ENCODE measurements around the gene PDHA1. TPM values are rescaled to one million over a fixed set of nuclear protein-coding genes. Genes with fewer than 3 reads are reported as not detected.
A peak's percentile ranks its signal among the peaks of the same experiment; 100 is the strongest.

The PDHA1 gene
- total RNA-seq (100 to 1,000 TPM in 1 of 2 donors, 10 to 100 TPM in 1; 83.2 to 149 TPM), polyA plus RNA-seq (ENCODE audit: insufficient read length in 2 of 2) (100 to 1,000 TPM; 187 to 202 TPM)
- long read RNA-seq, donor 1, transcript PDHA1-206 (11 exons, 3,310 nt) = major isoform, 20 of 132 reads
- long read RNA-seq, donor 1, transcript PDHA1-202 (4 exons, 709 nt) = minor isoform, 6 of 132 reads
- long read RNA-seq, donor 1, partial matches to known transcripts = 99 of 132 reads
- long read RNA-seq, donor 1, other reads (novel, unspliced or antisense) = 0 of 132 reads
- long read RNA-seq, donor 2, partial matches to known transcripts = 13 of 28 reads
- long read RNA-seq, donor 2, other reads (novel, unspliced or antisense) = 0 of 28 reads
- long read RNA-seq, donor 3, transcript PDHA1-206 (11 exons, 3,310 nt) = major isoform, 10 of 45 reads
- long read RNA-seq, donor 3, partial matches to known transcripts = 28 of 45 reads
- long read RNA-seq, donor 3, other reads (novel, unspliced or antisense) = 0 of 45 reads
- long read RNA-seq, donor 4, transcript PDHA1-206 (11 exons, 3,310 nt) = major isoform, 30 of 151 reads
- long read RNA-seq, donor 4, transcript PDHA1-208 (3 exons, 791 nt) = minor isoform, 8 of 151 reads
- long read RNA-seq, donor 4, transcript PDHA1-210 (4 exons, 437 nt) = minor isoform, 7 of 151 reads
- long read RNA-seq, donor 4, transcript PDHA1-202 (4 exons, 709 nt) = minor isoform, 12 of 151 reads
- long read RNA-seq, donor 4, partial matches to known transcripts = 86 of 151 reads
- long read RNA-seq, donor 4, other reads (novel, unspliced or antisense) = 0 of 151 reads

- Histone ChIP-seq H3K9me3 (ENCODE audit: control insufficient read depth, insufficient read depth, low read length) (no peaks in the 10 kb centered on the region), H3K27me3 (ENCODE audit: control insufficient read depth, insufficient read depth, low read length) (no peaks in the 10 kb centered on the region), H3K4me3 (ENCODE audit: low read depth, low read length) (peak within 1 kb of the TSS; percentile 64), H3K36me3 (ENCODE audit: control insufficient read depth, insufficient read depth, low read length) (peaks cover 3% of the 10 kb centered on the region), H3K4me1 (ENCODE audit: control insufficient read depth, insufficient read depth, low read length) (peaks cover 13% of the 10 kb centered on the region), H3K27ac (ENCODE audit: low read depth, low read length) (peak within 1 kb of the TSS; percentile 76)
- 19% methylated on average over 80 of the region's 81 CpGs for WGBS (ENCODE audit: insufficient coverage)
- DNase-seq (ENCODE audit: low read depth in 4 of 6, low spot score in 6 of 6) = peak; percentile 71 to 98 (median 84)
Measured at GRCh38 chrX:19343535-19344408, at the start of gene PDHA1. Gene PDHA1 (plus strand): TSS chrX:19343927. CDS start chrX:19344038, 111 bp downstream.

- Histone ChIP-seq H3K36me3 (ENCODE audit: control insufficient read depth, insufficient read depth, low read length) (no peaks in the 10 kb centered on the region), H3K9me3 (ENCODE audit: control insufficient read depth, insufficient read depth, low read length) (no peaks in the 10 kb centered on the region), H3K27me3 (ENCODE audit: control insufficient read depth, insufficient read depth, low read length) (no peaks in the 10 kb centered on the region), H3K4me3 (ENCODE audit: low read depth, low read length) (no peak overlapping the region), H3K27ac (ENCODE audit: low read depth, low read length) (no peak overlapping the region), H3K4me1 (ENCODE audit: control insufficient read depth, insufficient read depth, low read length) (no peaks in the 10 kb centered on the region)
- DNase-seq (ENCODE audit: low read depth in 4 of 6, low spot score in 6 of 6) = peak in 2 of 6 donors; percentile 7 to 31
- 93% methylated on average over 3 of the region's 10 CpGs for WGBS (ENCODE audit: insufficient coverage)
Measured at GRCh38 chrX:19303256-19303880, 40.4 kb upstream of the PDHA1 start.

GRCh38 chrX:19326567-19326966 lies 17.2 kb upstream of the PDHA1 start:
- H3K9me3 ChIP-seq (ENCODE audit: control insufficient read depth, insufficient read depth, low read length) = no peaks in the 10 kb centered on the region
- WGBS (ENCODE audit: insufficient coverage) = no CpG with 5 or more reads among the region's 2 CpGs
- H3K27ac ChIP-seq (ENCODE audit: low read depth, low read length) = no peak overlapping the region
- H3K27me3 ChIP-seq (ENCODE audit: control insufficient read depth, insufficient read depth, low read length) = no peaks in the 10 kb centered on the region
- no peak for DNase-seq (ENCODE audit: low read depth in 4 of 6, low spot score in 6 of 6)
- no peak overlapping the region for H3K4me3 ChIP-seq (ENCODE audit: low read depth, low read length)
- H3K36me3 ChIP-seq (ENCODE audit: control insufficient read depth, insufficient read depth, low read length) = no peaks in the 10 kb centered on the region
- no peaks in the 10 kb centered on the region for H3K4me1 ChIP-seq (ENCODE audit: control insufficient read depth, insufficient read depth, low read length)

GRCh38 chrX:19331831-19332230 lies 11.9 kb upstream of the PDHA1 start:
- Histone ChIP-seq H3K9me3 (ENCODE audit: control insufficient read depth, insufficient read depth, low read length) (peaks cover 3% of the 10 kb centered on the region), H3K27me3 (ENCODE audit: control insufficient read depth, insufficient read depth, low read length) (no peaks in the 10 kb centered on the region), H3K36me3 (ENCODE audit: control insufficient read depth, insufficient read depth, low read length) (no peaks in the 10 kb centered on the region), H3K27ac (ENCODE audit: low read depth, low read length) (no peak overlapping the region), H3K4me3 (ENCODE audit: low read depth, low read length) (no peak overlapping the region), H3K4me1 (ENCODE audit: control insufficient read depth, insufficient read depth, low read length) (peaks cover 11% of the 10 kb centered on the region)
- WGBS (ENCODE audit: insufficient coverage) = 84% methylated on average over 10 of the region's 10 CpGs
- no peak for DNase-seq (ENCODE audit: low read depth in 4 of 6, low spot score in 6 of 6)

GRCh38 chrX:19332983-19333382 lies 10.7 kb upstream of the PDHA1 start:
- 45% methylated on average over 5 of the region's 5 CpGs for WGBS (ENCODE audit: insufficient coverage)
- no peaks in the 10 kb centered on the region for H3K36me3 ChIP-seq (ENCODE audit: control insufficient read depth, insufficient read depth, low read length)
- no peak overlapping the region for H3K27ac ChIP-seq (ENCODE audit: low read depth, low read length)
- H3K4me1 ChIP-seq (ENCODE audit: control insufficient read depth, insufficient read depth, low read length) = peaks cover 11% of the 10 kb centered on the region
- peaks cover 3% of the 10 kb centered on the region for H3K9me3 ChIP-seq (ENCODE audit: control insufficient read depth, insufficient read depth, low read length)
- no peaks in the 10 kb centered on the region for H3K27me3 ChIP-seq (ENCODE audit: control insufficient read depth, insufficient read depth, low read length)
- no peak overlapping the region for H3K4me3 ChIP-seq (ENCODE audit: low read depth, low read length)
- DNase-seq (ENCODE audit: low read depth in 4 of 6, low spot score in 6 of 6) = peak in 2 of 6 donors; percentile 66 to 86

- Histone ChIP-seq H3K4me1 (ENCODE audit: control insufficient read depth, insufficient read depth, low read length) (peaks cover 11% of the 10 kb centered on the region), H3K27ac (ENCODE audit: low read depth, low read length) (no peak overlapping the region), H3K4me3 (ENCODE audit: low read depth, low read length) (no peak overlapping the region), H3K9me3 (ENCODE audit: control insufficient read depth, insufficient read depth, low read length) (peaks cover 3% of the 10 kb centered on the region), H3K27me3 (ENCODE audit: control insufficient read depth, insufficient read depth, low read length) (no peaks in the 10 kb centered on the region), H3K36me3 (ENCODE audit: control insufficient read depth, insufficient read depth, low read length) (no peaks in the 10 kb centered on the region)
- no peak for DNase-seq (ENCODE audit: low read depth in 4 of 6, low spot score in 6 of 6)
- 50% methylated on average over 8 of the region's 16 CpGs for WGBS (ENCODE audit: insufficient coverage)
Measured at GRCh38 chrX:19334945-19335626, 8.6 kb upstream of the PDHA1 start.

- Histone ChIP-seq H3K4me3 (ENCODE audit: low read depth, low read length) (no peak overlapping the region), H3K9me3 (ENCODE audit: control insufficient read depth, insufficient read depth, low read length) (no peaks in the 10 kb centered on the region), H3K36me3 (ENCODE audit: control insufficient read depth, insufficient read depth, low read length) (peaks cover 3% of the 10 kb centered on the region), H3K27me3 (ENCODE audit: control insufficient read depth, insufficient read depth, low read length) (no peaks in the 10 kb centered on the region), H3K27ac (ENCODE audit: low read depth, low read length) (no peak overlapping the region), H3K4me1 (ENCODE audit: control insufficient read depth, insufficient read depth, low read length) (peaks cover 13% of the 10 kb centered on the region)
- WGBS (ENCODE audit: insufficient coverage) = 37% methylated on average over 2 of the region's 6 CpGs
- peak in 2 of 6 donors; percentile 2 to 17 for DNase-seq (ENCODE audit: low read depth in 4 of 6, low spot score in 6 of 6)
Measured at GRCh38 chrX:19342331-19342906, 1.3 kb upstream of the PDHA1 start.

- no peaks in the 10 kb centered on the region for H3K27me3 ChIP-seq (ENCODE audit: control insufficient read depth, insufficient read depth, low read length)
- no peaks in the 10 kb centered on the region for H3K9me3 ChIP-seq (ENCODE audit: control insufficient read depth, insufficient read depth, low read length)
- peak overlapping the region; percentile 76 for H3K27ac ChIP-seq (ENCODE audit: low read depth, low read length)
- no peak for DNase-seq (ENCODE audit: low read depth in 4 of 6, low spot score in 6 of 6)
- H3K4me1 ChIP-seq (ENCODE audit: control insufficient read depth, insufficient read depth, low read length) = peaks cover 13% of the 10 kb centered on the region
- H3K36me3 ChIP-seq (ENCODE audit: control insufficient read depth, insufficient read depth, low read length) = peaks cover 3% of the 10 kb centered on the region
- H3K4me3 ChIP-seq (ENCODE audit: low read depth, low read length) = peak overlapping the region; percentile 64
- 25% methylated on average over 6 of the region's 11 CpGs for WGBS (ENCODE audit: insufficient coverage)
Measured at GRCh38 chrX:19343085-19343534, 617 bp upstream of the PDHA1 start.
